Large intestine (tissue), 3 donors: ENCODE data around the gene MTERF1. TPM values are rescaled to one million over a fixed set of nuclear protein-coding genes. Genes with fewer than 3 reads are reported as not detected.
"Not testable (repeated sequence)": the region's sequence is repeated elsewhere in the genome, so short reads cannot be mapped to it uniquely, and the experiment has no call there.

Source experiments
- DNase-seq, 2 donors: peaks; one replicate each; pipeline versions ENCODE4 v3.0.0 to v3.0.0-alpha.2; 2013
- H3K27ac ChIP-seq: one replicate; pipeline ENCODE4 v1.5.1; 2013; ENCODE audit warnings: low read length
- H3K27me3 ChIP-seq: 2 replicates; pipeline ENCODE4 v1.6.1; 2013; ENCODE audit warnings: low read length; ENCODE audit not compliant: control insufficient read depth, insufficient read depth
- H3K36me3 ChIP-seq: 2 replicates; pipeline ENCODE4 v1.6.1; 2013; ENCODE audit warnings: low read length; ENCODE audit not compliant: control insufficient read depth, insufficient read depth
- H3K4me1 ChIP-seq: one replicate; pipeline ENCODE4 v1.6.1; 2013; ENCODE audit warnings: low read length; ENCODE audit not compliant: control insufficient read depth, insufficient read depth
- H3K4me3 ChIP-seq: one replicate; pipeline ENCODE4 v1.5.1; 2013; ENCODE audit warnings: low read length
- H3K9me3 ChIP-seq: one replicate; pipeline ENCODE4 v1.6.1; 2013; ENCODE audit warnings: mild to moderate bottlenecking, low read depth, low read length, moderate library complexity; ENCODE audit not compliant: control insufficient read depth
- WGBS: methylation state at CpG from one replicate; pipeline ENCODE4 v1.1.5; 2013; ENCODE audit warnings: low lambda C conversion rate; ENCODE audit not compliant: insufficient coverage; 5-methylcytosine and 5-hydroxymethylcytosine counted together
- polyA plus RNA-seq: library from polyadenylated mRNA; unstranded; fragments of 120-200 nt; gene quantifications from one replicate; pipeline ENCODE4 v1.2.1, GENCODE V29; 2013

The MTERF1 gene
- polyA plus RNA-seq, 1 donor = 18.0 TPM

DNA sequence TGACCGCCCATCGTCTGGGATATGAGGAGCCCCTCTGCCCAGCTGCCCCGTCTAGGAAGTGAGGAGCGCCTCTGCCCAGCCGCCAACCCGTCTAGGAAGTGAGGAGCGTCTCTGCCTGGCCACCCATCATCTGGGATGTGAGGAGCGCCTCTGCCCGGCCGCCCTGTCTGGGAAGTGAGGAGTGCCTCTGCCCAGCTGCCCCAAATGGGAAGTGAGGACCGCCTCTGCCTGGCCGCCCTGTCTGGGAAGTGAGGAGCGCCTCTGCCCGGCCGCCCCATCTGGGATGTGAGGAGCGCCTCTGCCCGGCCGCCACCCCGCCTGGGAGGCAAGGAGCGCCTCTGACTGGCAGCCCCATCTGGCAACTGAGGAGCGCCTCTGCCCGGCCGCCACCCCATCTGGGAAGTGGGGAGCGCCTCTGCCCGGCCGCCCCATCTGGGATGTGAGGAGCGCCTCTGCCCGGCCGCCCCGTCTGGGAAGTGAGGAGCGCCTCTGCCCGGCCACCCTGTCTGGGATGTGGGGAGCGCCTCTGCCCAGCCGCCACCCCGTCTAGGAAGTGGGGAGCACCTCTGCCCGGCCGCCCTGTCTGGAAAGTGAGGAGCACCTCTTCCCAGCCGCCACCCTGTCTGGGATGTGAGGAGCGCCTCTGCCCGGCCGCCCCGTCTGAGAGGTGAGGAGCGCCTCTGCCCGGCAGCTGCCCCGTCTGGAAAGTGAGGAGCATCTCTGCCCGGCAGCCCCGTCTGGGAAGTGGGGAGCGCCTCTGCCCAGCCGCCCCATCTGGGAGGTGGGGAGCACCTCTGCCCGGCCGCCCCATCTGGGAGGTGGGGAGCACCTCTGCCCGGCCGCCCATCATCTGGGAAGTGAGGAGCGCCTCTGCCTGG lies 7.1 kb upstream of the MTERF1 start:
- not testable (repeated sequence) for H3K27ac ChIP-seq, H3K36me3 ChIP-seq, H3K27me3 ChIP-seq, DNase-seq, H3K4me1 ChIP-seq, H3K4me3 ChIP-seq
- H3K9me3 ChIP-seq = peaks cover 27% of the 10 kb centered on the region
- WGBS = no CpG with 5 or more reads among the region's 54 CpGs

DNA sequence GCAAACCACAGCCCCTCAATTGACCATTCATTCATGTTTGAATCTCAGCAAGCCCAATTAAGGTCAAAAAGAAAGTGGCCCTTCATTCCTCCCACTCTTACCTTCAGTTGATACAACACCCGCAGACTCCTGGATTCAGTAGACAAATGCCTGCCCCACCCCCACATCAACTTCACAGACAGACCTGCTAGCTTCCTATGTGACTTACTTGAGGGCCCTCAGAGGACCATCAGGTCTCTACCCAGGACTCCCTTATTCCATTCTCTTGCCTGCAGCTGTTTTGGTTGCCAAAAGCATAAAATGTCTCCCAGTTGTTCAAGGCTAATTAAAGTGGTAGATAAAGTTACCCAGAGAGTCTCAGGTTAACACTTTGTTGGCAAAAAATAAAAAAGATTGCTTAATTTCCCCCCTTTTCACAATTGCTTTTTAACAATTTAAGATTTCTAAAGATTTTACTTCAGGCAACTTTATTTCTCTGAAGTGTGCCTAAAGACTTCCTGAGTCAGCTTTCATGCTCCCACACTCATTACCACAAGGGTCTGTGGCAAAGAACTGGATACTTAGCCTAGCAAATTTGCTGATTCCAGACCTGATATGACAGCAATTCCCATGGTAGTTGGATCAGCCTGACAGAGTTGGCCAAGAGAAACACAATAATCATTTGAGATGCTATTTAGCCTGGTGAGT lies 3.3 kb upstream of the MTERF1 start:
- H3K4me1 ChIP-seq = peaks cover 3% of the 10 kb centered on the region
- no peak for DNase-seq
- WGBS = no CpG with 5 or more reads among the region's 1 CpG

DNA sequence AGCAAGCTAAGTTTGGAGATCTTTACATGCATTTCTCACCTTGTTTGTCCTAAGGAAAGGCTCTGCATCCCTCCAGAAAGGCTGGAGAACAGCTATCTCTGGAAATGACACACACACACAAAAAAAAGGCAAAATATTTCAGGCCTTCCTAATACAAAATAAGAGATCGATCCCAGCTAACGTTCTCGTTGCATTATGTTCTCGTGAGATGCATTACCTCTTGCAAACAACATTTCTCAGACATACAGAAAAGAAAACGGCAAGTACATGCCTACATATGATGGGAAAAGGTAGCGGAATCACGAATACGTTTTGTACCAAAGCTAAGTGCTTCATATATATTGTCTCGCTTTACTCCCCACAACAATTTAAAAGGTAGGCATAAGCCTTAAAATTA lies 488 bp downstream of the MTERF1 start:
- no peaks in the 10 kb centered on the region for H3K9me3 ChIP-seq
- H3K4me1 ChIP-seq = peaks cover 3% of the 10 kb centered on the region
- no peak for DNase-seq
- H3K36me3 ChIP-seq = no peaks in the 10 kb centered on the region
- H3K27ac ChIP-seq = no peak overlapping the region
- no CpG with 5 or more reads among the region's 9 CpGs for WGBS
- peak overlapping the region; percentile 59 for H3K4me3 ChIP-seq
- H3K27me3 ChIP-seq = no peaks in the 10 kb centered on the region

More for the DNA sequence above, 3.3 kb upstream of the MTERF1 start:
- Histone ChIP-seq H3K27ac (no peak overlapping the region), H3K36me3 (no peaks in the 10 kb centered on the region), H3K27me3 (no peaks in the 10 kb centered on the region), H3K9me3 (peaks cover 24% of the 10 kb centered on the region), H3K4me3 (no peak overlapping the region)

DNA sequence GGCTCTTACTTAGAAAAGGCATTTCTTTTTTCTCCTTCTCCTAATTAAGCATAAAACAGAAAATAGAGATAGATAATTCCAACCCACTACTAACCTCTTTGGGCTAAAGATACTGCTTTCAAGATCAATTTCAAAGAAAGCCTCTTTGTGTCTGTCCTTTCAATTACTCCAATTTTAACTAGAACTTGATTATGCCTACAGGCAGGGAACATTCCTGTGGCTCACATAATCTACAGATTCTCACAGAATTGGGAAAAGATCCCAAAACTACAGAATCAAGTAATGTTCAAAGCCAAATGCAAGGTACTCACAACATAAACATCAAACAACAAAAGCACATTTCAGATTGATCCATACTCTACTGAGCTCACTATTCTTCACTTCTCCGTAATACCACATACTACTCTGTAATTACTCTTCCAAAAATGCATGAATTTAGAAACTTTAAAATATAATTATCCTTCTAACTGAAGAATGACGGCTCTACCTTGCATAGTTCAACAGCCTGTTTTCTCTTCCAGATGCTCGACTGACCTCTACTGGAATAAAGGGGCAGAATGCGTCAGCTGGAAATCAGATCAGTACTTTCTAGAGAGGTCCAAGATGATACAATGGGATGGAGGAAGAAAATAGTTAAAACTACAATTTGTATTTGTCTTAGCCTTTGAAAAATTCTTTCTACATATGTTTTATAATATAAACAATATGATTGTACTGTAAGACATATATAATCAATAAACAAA lies 3.9 kb downstream of the MTERF1 start:
- 92% methylated on average over 2 of the region's 4 CpGs for WGBS
- DNase-seq = no peak

DNA sequence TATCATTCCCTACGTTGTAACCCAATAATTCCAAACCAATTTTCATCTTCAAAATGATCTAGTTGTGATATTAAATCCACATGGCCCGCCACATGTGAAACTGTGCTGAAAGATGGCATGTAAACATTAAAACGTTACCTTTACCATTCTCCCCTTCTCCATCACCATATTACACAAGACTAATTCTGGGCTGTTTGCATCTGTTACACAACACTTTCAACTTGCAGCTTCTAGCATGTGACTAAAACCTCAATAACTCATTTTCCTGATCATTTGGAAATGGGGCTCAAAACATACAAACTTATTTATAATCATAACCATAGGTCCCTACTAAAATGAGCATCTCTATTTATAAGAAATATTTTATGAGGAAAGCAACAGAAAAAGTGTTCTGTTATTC lies 4.7 kb downstream of the MTERF1 start:
- no peak overlapping the region for H3K27ac ChIP-seq
- WGBS = 93% methylated on average over 2 of the region's 3 CpGs
- no peaks in the 10 kb centered on the region for H3K27me3 ChIP-seq
- no peak overlapping the region for H3K4me3 ChIP-seq
- H3K4me1 ChIP-seq = peaks cover 3% of the 10 kb centered on the region
- H3K36me3 ChIP-seq = peaks cover 11% of the 10 kb centered on the region
- no peaks in the 10 kb centered on the region for H3K9me3 ChIP-seq
- DNase-seq = no peak

More for the DNA sequence above, 3.9 kb downstream of the MTERF1 start:
- Histone ChIP-seq H3K27ac (no peak overlapping the region), H3K9me3 (no peaks in the 10 kb centered on the region), H3K27me3 (no peaks in the 10 kb centered on the region), H3K36me3 (peaks cover 11% of the 10 kb centered on the region), H3K4me3 (no peak overlapping the region), H3K4me1 (peaks cover 3% of the 10 kb centered on the region)

DNA sequence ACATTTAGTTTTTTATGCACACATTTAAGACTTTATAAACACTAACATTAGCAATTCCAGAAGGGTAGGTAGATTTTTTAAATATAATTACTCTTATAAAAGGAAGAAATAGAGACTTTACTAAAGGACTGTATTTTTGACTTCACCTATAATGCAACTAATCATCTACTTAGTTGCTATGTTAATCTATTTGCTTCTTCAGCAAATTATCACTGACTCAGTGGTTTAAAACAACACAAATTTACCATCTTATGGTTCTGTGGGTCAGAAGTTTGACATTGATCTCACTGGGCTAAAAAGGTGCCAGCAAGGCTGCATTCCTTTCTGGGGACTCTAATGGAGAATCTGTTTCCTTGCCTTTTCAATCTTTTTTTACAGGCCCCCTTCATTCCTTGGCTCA lies 7.6 kb downstream of the MTERF1 start:
- no peaks in the 10 kb centered on the region for H3K27me3 ChIP-seq
- peaks cover 11% of the 10 kb centered on the region for H3K36me3 ChIP-seq
- no peak for DNase-seq
- no peaks in the 10 kb centered on the region for H3K4me1 ChIP-seq
- H3K9me3 ChIP-seq = no peaks in the 10 kb centered on the region
- no peak overlapping the region for H3K27ac ChIP-seq
- H3K4me3 ChIP-seq = no peak overlapping the region

DNA sequence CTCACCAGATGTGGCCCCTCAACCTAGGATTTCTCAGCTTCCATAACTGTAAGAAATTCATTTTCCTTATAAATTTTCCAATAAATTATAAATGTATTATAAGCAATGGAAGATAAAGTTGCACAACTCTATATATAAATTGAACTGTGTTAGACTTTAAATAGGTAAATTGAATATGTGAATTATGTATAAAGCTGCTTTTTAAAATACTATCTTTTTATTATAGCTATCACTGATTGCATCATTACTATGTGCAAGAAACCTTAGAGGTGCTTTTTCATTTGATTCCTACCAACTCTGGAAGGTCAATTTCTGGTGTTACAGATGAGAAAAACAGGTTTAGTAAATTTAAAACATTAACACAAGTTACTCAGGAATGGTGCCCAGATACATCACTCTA lies 8.4 kb downstream of the MTERF1 start:
- no peaks in the 10 kb centered on the region for H3K4me1 ChIP-seq

DNA sequence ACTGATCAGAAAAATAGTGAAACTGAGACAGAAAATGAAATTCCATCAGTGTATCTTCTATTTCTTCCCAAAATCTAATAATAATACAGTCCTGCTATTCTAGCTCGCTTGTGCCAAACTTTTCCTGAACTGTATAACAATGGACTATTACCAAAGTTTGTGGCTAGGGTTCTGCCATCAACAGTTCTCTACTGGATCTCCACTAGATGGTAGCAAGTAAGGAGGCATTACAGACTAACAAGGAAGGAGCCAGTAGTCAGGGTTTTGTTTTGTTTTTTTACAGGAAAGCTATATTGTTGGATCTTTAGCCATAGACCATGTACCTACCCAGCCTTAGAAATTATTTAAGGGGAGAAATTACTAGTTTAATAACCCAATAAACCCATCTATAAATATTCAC lies 10.8 kb downstream of the MTERF1 start:
- WGBS = no CpG with 5 or more reads among the region's 1 CpG

More for the DNA sequence above, 8.4 kb downstream of the MTERF1 start:
- Histone ChIP-seq H3K27ac (no peak overlapping the region), H3K9me3 (no peaks in the 10 kb centered on the region), H3K36me3 (peaks cover 11% of the 10 kb centered on the region), H3K27me3 (no peaks in the 10 kb centered on the region), H3K4me3 (no peak overlapping the region)
- no peak for DNase-seq

DNA sequence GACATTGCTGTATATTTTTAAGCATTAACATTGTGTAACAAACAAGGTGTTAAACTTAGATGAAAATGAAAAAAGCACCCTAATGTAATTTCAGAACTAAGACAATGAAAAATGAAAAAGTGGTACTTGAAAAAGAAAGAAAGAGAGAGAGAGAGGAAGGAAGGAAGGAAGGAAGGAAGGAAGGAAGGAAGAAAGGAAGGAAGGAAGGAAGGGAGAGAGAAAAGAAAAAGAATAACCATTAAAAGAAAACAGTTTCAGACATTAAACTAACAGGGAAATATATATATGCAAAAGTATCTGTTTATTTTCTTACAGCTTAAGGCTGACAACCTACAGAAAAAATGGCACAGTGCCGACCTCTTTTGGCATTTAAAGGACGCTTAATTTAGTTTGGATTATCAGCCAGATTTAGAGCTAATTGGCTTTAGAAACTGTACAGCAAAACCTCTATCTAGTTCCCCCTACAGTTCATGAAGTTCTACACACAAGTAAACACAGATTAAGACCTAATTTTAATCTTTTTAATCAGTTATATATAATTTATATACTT lies 13.8 kb downstream of the MTERF1 start:
- H3K4me3 ChIP-seq = no peak overlapping the region
- 86% methylated on average over 1 of the region's 2 CpGs for WGBS
- no peaks in the 10 kb centered on the region for H3K27me3 ChIP-seq
- H3K9me3 ChIP-seq = no peaks in the 10 kb centered on the region
- DNase-seq = no peak
- no peaks in the 10 kb centered on the region for H3K36me3 ChIP-seq
- H3K4me1 ChIP-seq = no peaks in the 10 kb centered on the region
- H3K27ac ChIP-seq = no peak overlapping the region

More for the DNA sequence above, 10.8 kb downstream of the MTERF1 start:
- Histone ChIP-seq H3K27ac (no peak overlapping the region), H3K36me3 (peaks cover 10% of the 10 kb centered on the region), H3K9me3 (no peaks in the 10 kb centered on the region), H3K4me3 (no peak overlapping the region), H3K4me1 (no peaks in the 10 kb centered on the region), H3K27me3 (no peaks in the 10 kb centered on the region)
- DNase-seq = no peak

DNA sequence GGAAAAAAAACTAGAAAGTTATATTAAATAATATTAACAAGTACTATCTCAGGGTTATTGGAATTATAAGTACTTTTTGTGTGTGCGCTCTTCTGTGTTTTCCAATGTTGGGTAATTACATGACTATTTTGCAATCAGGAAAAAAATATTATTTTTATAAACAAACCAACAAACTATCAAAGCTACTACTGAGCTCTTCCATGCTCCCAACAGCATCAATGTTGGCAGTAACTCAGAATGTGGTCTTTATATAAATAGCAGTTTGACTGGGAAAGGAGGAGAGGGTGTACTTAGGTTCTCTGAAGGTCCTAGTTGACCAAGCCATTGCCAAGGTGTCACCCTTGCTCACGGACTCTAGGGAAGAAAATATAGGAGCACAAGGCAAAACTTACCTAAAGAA lies 15.0 kb downstream of the MTERF1 start:
- no peaks in the 10 kb centered on the region for H3K4me1 ChIP-seq
- WGBS = 100% methylated on average over 1 of the region's 2 CpGs
- no peak overlapping the region for H3K27ac ChIP-seq
- no peaks in the 10 kb centered on the region for H3K36me3 ChIP-seq
- H3K9me3 ChIP-seq = no peaks in the 10 kb centered on the region
- DNase-seq = no peak
- H3K4me3 ChIP-seq = no peak overlapping the region
- H3K27me3 ChIP-seq = no peaks in the 10 kb centered on the region
